Glutamatergic neuron (in vitro differentiated cells): Measurements from ENCODE around the gene CLPSL1. TPM values are rescaled to one million over a fixed set of nuclear protein-coding genes. Genes with fewer than 3 reads are reported as not detected.

Experiments used
- DNase-seq: peaks from one replicate; pipeline ENCODE4 v3.0.0; 2022
- H3K27ac Mint-ChIP-seq: one replicate; pipeline ENCODE4 v1.8.0; 2020; ENCODE audit warnings: mild to moderate bottlenecking, mixed read lengths, inconsistent platforms; ENCODE audit not compliant: unreplicated experiment
- H3K27me3 Mint-ChIP-seq: one replicate; pipeline ENCODE4 v1.8.0; 2020; ENCODE audit warnings: mild to moderate bottlenecking, moderate library complexity, mixed read lengths, inconsistent platforms; ENCODE audit not compliant: unreplicated experiment
- H3K36me3 Mint-ChIP-seq: one replicate; pipeline ENCODE4 v1.8.0; 2020; ENCODE audit warnings: mild to moderate bottlenecking, mixed read lengths, inconsistent platforms; ENCODE audit not compliant: unreplicated experiment
- H3K4me1 Mint-ChIP-seq: one replicate; pipeline ENCODE4 v1.8.0; 2020; ENCODE audit warnings: mild to moderate bottlenecking, low read depth, mixed read lengths, inconsistent platforms; ENCODE audit not compliant: unreplicated experiment
- H3K4me3 Mint-ChIP-seq: one replicate; pipeline ENCODE4 v1.8.0; 2020; ENCODE audit warnings: mild to moderate bottlenecking, mixed read lengths, inconsistent platforms; ENCODE audit not compliant: unreplicated experiment
- H3K9me3 Mint-ChIP-seq: one replicate; pipeline ENCODE4 v1.8.0; 2020; ENCODE audit warnings: mild to moderate bottlenecking, moderate library complexity, mixed read lengths, inconsistent platforms; ENCODE audit not compliant: unreplicated experiment
- total RNA-seq: library from RNA; stranded (reverse); fragmentation: NEBNext Ultra II Directional; extraction: Animal tissue kit (Norgen Biotek cat#: 25700); gene quantifications from one replicate; pipeline ENCODE4 v1.2.1, GENCODE V29; 2021; ENCODE audit not compliant: unreplicated experiment
- TF ChIP-seq, protein P1 (sequence below): fragments of 200-600 bp; sonication (generic); IDR thresholded peaks from one replicate; pipeline ENCODE4 v1.5.0; 2021; ENCODE audit not compliant: partially characterized antibody, unreplicated experiment

Gene CLPSL1
- total RNA-seq, 1 donor from 2014 or later: not detected

DNA sequence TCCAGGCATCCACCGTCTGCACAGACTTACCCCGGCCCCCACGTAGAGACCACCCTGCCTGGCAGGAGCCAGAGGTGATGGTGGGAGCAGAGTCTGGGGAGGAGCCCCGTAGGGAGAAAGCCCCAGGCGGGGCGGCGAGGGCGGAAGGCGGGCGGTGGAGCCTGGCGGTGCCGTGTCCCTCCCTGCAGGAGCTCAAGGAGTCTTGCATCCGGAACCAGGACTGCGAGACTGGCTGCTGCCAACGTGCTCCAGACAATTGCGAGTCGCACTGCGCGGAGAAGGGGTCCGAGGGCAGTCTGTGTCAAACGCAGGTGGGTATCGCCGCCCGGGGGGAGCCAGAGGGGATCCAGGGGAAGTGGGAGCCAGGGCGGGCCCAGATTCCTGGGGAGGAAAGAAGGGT lies 6.0 kb downstream of the CLPSL1 start:
- Mint-ChIP-seq H3K4me1 (no peaks in the 10 kb centered on the region), H3K4me3 (no peak overlapping the region), H3K27ac (no peak overlapping the region), H3K36me3 (no peaks in the 10 kb centered on the region), H3K27me3 (peaks cover 6% of the 10 kb centered on the region), H3K9me3 (no peaks in the 10 kb centered on the region)
- DNase-seq: no peak
- TF ChIP-seq, protein P1, sequence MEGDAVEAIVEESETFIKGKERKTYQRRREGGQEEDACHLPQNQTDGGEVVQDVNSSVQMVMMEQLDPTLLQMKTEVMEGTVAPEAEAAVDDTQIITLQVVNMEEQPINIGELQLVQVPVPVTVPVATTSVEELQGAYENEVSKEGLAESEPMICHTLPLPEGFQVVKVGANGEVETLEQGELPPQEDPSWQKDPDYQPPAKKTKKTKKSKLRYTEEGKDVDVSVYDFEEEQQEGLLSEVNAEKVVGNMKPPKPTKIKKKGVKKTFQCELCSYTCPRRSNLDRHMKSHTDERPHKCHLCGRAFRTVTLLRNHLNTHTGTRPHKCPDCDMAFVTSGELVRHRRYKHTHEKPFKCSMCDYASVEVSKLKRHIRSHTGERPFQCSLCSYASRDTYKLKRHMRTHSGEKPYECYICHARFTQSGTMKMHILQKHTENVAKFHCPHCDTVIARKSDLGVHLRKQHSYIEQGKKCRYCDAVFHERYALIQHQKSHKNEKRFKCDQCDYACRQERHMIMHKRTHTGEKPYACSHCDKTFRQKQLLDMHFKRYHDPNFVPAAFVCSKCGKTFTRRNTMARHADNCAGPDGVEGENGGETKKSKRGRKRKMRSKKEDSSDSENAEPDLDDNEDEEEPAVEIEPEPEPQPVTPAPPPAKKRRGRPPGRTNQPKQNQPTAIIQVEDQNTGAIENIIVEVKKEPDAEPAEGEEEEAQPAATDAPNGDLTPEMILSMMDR: no peak

DNA sequence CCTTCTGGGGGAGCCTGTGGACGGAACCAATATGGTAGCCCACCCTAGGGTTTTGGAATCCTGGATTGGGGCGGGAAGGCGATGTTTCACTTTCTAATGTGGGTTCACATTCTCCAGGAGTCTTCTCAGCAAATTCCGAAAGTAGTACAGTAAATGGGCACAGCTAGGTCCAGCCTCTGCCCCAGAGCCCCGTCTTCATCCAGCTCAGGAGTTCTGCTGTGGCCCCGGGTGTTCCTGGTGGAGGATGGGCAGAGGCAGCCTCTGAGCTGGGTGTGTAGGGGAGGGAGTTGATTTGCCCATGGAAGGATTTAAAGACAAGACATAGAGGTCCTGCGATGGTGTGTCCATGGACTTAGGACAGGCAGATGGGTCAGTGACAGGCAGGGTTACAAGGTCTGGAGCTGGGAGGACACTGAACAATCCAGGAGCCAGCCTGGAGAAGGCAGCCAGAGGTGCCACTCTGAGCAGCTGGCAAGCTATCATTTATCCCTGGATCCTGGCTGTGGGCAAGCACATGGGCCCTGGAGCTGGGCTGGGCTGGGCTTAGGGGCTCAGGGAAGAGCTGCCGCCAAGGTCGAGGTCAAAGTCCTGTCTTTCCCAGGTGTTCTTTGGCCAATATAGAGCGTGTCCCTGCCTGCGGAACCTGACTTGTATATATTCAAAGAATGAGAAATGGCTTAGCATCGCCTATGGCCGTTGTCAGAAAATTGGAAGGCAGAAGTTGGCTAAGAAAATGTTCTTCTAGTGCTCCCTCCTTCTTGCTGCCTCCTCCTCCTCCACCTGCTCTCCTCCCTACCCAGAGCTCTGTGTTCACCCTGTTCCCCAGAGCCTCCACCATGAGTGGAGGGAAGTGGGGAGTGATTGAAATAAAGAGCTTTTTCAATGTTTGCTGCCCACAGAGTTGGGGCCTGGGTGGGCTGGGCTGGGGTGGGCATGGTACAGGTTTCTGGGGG lies 6.7 kb downstream of the CLPSL1 start:
- Mint-ChIP-seq H3K4me3 (no peak overlapping the region), H3K27ac (no peak overlapping the region), H3K9me3 (no peaks in the 10 kb centered on the region), H3K36me3 (no peaks in the 10 kb centered on the region), H3K27me3 (peaks cover 6% of the 10 kb centered on the region), H3K4me1 (no peaks in the 10 kb centered on the region)
- DNase-seq: no peak
- TF ChIP-seq, protein P1: no peak

DNA sequence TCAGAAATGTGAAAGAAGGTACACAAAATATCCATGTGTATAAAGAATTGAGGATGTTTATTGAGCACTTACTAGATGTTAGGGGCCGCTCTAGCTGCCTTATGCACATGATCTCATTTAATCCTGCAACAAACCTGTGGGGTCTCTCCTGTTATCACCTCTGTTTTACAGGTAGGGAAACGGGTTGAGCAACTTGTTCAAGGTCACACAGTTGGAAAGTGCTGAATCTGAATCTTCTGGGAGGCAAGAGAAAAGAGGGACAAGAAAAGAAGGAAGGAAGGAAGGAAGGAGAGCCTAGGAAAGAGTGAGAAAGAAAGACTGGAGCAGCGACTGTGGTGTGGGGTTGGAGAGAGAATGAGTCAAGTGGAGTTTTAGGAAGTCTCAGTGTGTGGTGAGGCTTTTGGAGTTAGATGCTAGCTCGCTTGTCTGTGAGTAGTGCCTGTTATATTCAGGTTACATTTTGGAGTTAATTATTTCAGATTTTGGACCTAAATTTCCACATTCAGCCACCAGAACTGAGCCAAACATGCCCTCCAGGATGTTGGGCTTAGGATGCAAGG lies 7.7 kb downstream of the CLPSL1 start:
- Mint-ChIP-seq H3K27ac (no peak overlapping the region), H3K4me1 (no peaks in the 10 kb centered on the region), H3K27me3 (peaks cover 6% of the 10 kb centered on the region), H3K36me3 (no peaks in the 10 kb centered on the region), H3K4me3 (no peak overlapping the region), H3K9me3 (peaks cover under 1% of the 10 kb centered on the region)
- DNase-seq: no peak
- TF ChIP-seq, protein P1: no peak

DNA sequence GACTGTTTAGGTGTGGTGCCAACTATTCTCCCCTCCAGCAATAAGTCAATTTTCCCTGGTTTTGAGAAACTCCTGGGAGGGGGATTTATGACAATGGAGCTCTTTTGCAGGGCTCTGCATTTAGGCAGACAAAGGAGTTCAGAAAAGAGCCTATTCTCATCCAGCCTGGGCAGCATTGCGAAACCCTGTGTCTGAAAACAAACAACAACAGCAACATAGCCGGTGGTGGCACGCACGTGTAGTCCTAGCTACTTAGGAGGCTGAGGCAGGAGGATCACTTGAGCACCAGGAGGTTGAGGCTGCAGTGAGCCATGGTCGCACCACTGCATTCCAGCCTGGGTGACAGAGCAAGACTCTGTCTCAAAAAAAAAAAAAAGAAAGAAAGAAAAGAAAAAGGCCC lies 9.9 kb downstream of the CLPSL1 start:
- Mint-ChIP-seq H3K27me3 (peaks cover 2% of the 10 kb centered on the region), H3K9me3 (peaks cover 3% of the 10 kb centered on the region), H3K36me3 (no peaks in the 10 kb centered on the region), H3K4me3 (no peak overlapping the region), H3K4me1 (no peaks in the 10 kb centered on the region), H3K27ac (no peak overlapping the region)
- TF ChIP-seq, protein P1: no peak
- DNase-seq: no peak
